Fibroblast of the aortic adventitia (primary cell): ENCODE results near the gene RMDN3. TPM values are rescaled to one million over a fixed set of nuclear protein-coding genes. Genes with fewer than 3 reads are reported as not detected.
A peak's percentile ranks its signal among the peaks of the same experiment; 100 is the strongest.

Source experiments
- DNase-seq: peaks from one replicate; pipeline ENCODE4 v3.0.0-alpha.2; 2010; ENCODE audit warnings: low read depth
- H3K4me3 ChIP-seq: 2 replicates; pipeline ENCODE4 v1.5.1; 2011; ENCODE audit warnings: low read depth, mild to moderate bottlenecking, control low read depth, low read length, moderate library complexity
- total RNA-seq: library from RNA; depleted of rRNA; stranded (reverse); fragments of >200 nt; gene quantifications from 2 replicates; pipeline ENCODE4 v1.2.3, GENCODE V29; 2012; ENCODE audit warnings: low replicate concordance
- TF ChIP-seq, protein P1 (sequence below): IDR thresholded peaks from 2 replicates; pipeline ENCODE4 v1.5.1; 2011; ENCODE audit warnings: mild to moderate bottlenecking, low read length, control low read depth, inconsistent platforms; ENCODE audit not compliant: insufficient read depth

The RMDN3 gene
- total RNA-seq, 1 donor = 18.0 TPM

DNA sequence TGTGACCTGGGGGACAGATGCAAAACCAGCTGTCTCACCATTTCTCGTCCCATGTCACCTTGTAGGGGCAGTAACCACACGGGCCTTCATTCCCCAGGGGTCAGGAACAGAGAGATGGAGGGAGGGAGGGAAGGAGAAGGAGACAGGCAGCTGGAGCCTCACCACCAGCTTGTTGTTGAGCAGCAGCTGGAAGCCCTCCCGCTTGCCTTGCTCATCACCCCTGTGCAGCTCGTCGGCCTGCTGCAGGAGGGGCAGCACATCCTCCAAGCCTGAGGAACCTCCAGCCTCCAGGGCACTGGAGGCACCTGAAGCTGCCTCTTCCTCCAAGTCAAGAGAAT, 10.3 kb downstream of the RMDN3 start:
- no peak for DNase-seq
- TF ChIP-seq, protein P1, sequence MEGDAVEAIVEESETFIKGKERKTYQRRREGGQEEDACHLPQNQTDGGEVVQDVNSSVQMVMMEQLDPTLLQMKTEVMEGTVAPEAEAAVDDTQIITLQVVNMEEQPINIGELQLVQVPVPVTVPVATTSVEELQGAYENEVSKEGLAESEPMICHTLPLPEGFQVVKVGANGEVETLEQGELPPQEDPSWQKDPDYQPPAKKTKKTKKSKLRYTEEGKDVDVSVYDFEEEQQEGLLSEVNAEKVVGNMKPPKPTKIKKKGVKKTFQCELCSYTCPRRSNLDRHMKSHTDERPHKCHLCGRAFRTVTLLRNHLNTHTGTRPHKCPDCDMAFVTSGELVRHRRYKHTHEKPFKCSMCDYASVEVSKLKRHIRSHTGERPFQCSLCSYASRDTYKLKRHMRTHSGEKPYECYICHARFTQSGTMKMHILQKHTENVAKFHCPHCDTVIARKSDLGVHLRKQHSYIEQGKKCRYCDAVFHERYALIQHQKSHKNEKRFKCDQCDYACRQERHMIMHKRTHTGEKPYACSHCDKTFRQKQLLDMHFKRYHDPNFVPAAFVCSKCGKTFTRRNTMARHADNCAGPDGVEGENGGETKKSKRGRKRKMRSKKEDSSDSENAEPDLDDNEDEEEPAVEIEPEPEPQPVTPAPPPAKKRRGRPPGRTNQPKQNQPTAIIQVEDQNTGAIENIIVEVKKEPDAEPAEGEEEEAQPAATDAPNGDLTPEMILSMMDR = no peak

DNA sequence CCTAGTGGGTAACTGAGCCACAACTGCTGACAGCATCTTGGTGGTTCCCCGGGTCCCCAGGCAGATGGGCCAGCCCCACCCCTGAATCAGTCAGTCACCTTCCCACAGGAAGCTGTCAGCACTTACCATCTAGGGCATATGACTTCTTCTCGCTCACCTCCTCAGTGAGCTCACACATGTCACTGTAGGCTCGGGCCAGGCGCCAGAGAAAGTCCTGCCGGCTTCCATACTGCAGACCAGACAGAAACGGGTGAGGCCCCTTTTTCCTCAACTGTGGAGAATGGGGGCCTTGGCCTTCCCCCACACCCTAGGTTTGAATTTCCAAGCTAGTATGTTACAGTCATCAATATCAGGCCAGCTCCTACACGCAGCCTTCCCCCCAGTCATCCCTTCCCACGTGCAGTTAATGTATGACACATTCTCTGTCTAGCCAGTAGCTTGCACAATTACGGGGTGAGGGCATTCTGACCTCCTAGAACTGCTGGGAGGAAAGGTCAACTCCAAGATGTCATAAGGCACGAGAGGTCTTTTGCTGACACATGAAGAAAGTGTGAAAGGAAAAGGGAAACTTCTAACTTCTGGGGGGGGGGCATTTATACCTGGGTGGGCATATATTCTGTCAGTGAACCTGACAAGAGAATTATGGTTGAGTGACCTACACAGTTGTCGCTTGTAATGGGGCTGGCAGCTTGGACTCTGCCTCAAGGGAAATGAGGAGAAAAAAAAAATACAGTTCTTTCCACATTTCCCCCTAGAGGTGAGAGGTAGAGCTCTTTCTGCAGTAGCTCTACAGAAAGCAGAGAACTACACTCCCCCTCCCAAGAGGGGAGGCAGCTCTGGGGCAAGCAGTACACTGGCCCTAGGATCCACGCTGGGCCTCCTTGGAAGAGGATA, 10.9 kb downstream of the RMDN3 start:
- peak; percentile 56 for DNase-seq
- H3K4me3 ChIP-seq = no peak overlapping the region
- TF ChIP-seq, protein P1 = peak; percentile 14

More for the DNA sequence above, 10.3 kb downstream of the RMDN3 start:
- no peak overlapping the region for H3K4me3 ChIP-seq

DNA sequence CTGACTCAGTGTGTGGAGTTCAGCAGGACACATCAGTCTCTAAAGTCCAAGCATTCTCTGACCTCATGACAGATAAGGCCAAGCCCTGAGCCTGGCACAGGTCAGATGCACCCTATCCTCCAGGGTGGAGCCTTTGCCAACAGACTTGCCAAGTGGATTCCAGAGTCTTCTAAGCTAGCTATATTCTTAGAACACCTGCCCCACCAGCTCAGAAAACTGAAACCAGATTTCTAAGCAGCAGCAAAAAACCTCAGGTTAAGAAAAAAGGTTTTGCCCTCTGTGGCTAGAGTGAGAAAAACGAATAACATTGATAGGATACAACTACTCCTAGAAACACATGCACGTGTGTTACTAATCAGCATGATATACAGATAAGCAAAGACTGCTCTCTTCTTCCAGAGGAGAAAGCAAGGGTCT, 11.6 kb downstream of the RMDN3 start:
- DNase-seq = no peak
- H3K4me3 ChIP-seq = no peak overlapping the region
- TF ChIP-seq, protein P1 = no peak

DNA sequence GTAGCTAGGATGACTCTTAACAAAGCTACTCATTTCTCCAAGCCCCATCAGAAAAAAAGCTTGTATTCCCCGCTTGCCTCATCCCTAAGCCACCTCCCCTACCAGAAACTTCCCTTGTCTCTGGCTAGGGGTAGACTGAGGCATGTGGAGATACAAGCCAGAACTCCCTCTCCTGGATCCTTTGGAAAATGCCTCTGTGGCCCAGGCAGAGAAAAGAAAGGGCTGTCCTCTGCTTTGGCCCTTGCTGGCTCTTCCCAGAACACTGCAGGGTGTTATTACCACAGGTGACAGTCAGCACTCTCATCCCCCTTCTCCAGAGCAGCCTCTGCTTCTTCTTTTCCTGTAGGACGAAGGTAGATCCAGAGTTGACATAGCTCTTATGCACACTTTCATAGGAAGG, 15.2 kb downstream of the RMDN3 start:
- no peak for DNase-seq
- no peak overlapping the region for H3K4me3 ChIP-seq
- TF ChIP-seq, protein P1 = no peak

DNA sequence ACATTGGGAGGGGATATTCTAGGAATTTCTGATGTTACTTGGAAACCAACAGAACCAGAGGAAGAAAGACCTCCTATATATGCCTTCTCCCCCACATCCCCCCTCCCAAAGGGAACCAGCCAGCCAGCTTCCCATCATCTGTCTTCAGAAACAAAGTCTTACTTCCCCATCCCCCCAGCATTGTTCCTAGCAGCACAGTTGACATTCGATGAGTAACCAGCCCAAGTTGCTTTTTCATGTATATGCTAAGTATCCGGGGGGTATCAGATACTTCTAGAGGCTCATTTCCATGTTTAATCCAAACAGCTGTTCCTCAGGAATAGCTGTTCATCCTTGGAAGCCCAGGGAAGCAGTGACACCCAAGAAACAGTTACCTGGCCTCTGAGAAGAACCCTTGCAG, 16.0 kb downstream of the RMDN3 start:
- H3K4me3 ChIP-seq = no peak overlapping the region
- TF ChIP-seq, protein P1 = no peak
- DNase-seq = no peak

DNA sequence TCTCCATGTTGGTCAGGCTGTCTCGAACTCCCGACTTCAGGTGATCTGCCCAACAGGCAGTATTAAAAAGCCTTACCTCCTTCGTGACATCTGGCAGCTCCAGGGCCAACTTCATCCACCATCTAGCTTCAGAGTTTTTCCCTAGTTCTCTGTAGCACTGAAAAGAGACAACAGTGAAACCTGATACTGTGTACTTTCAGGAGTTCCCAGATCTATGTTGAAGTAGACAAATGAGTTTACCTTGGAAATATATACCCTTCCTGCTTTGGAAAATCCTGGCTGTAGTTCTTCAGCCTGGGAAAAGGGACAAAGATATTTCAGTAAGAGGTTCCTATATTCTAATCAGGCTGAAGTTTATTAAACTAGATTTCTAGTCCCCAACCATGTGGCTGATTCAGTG, 18.0 kb downstream of the RMDN3 start:
- no peak overlapping the region for H3K4me3 ChIP-seq
- no peak for DNase-seq
- TF ChIP-seq, protein P1 = no peak
